NK-92 (cell line): ENCODE measurements around the gene CLTCL1.
"Not testable (repeated sequence)": the region's sequence is repeated elsewhere in the genome, so short reads cannot be mapped to it uniquely, and the experiment has no call there.

Source experiments
- DNase-seq: peaks from one replicate; lab custom pipeline; 2025; ENCODE audit not compliant: unreplicated experiment; lab: John Stamatoyannopoulos, UW

CLTCL1 gene

DNA sequence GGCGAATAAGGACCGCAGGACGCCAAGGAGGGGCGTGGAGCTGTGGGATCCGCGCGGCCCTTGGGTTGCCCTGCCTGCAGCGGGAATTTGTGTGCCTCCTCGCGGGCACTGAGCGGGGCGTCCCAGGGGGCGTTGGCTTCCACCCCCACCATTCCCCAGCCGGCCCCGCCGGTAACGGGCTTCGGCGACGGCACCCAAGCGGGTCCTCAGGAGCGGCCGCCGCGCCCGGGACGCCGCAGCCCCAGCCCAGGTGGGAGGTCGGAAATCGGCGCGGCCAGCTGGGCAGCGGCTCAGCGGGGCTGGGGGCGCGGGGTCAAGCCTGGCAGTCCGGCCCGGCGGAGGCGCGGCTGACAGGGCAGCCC, 320 bp downstream of the CLTCL1 start:
- DNase-seq: no peak

DNA sequence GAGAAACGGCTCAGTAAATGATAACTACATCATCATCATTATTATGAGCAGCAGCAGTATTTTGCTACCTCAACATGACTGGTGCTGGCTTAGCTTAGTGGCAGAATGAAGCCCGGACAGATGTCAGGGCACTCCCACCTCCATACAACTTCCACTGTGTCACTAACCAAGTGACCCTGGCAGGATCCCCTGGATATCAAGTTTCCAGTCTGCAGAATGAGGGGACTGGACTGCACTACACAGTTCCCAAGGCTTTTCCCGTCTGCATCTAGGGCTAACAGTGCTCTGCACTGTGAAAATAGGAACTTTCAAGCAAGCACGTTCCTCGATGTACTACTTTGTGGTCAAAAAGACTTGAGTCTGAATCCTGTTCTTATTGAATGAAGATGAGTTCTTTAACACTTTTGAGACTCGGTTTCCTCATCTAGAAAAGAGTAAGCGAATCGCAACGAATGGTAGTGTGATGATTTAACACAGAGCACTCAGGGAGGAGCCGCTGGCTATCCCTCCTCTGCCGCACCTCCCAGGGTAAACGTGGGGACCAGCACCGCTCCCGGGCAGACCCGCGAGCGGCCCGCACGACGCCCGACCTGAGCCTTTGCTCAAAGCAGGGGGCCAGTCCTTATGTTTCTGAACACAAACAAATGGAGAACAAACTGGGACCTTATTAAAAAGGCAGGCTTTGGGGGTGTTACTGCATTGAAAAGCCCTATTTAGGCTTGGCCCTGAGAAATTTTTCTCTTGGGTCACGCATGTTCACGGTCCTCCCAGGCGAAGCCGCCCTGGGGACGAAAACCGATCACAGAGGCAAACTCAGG, 910 bp downstream of the CLTCL1 start:
- DNase-seq: no peak

- DNase-seq: no peak
Observed at GRCh38 chr22:19289475-19290161, 1.9 kb downstream of the CLTCL1 start.

DNA sequence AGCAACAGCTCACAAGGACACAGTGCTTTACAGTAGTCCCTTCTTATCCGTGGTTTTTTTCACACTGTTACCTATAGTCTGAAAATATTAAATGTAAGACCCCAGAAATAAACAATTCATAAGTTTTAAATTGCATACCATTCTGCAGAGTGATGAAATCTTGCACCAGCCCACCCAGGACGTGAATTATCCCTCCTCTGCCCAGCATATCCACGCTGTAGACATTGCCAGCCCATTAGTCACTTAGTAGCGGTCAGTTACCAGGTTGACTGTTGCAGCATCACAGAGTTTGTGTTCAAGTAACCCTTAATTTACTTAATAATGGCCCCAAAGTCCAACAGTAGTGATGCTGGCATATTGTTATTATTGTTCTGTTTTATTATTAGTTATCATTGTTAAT, 3.6 kb downstream of the CLTCL1 start:
- DNase-seq: no peak

- DNase-seq: no peak
Observed at GRCh38 chr22:19287076-19287707, 4.3 kb downstream of the CLTCL1 start.

- DNase-seq: no peak
Observed at GRCh38 chr22:19285831-19286230, 5.7 kb downstream of the CLTCL1 start.

- not testable (repeated sequence) for DNase-seq
Observed at GRCh38 chr22:19279143-19279542, 12.4 kb downstream of the CLTCL1 start.

- DNase-seq: no peak
Observed at GRCh38 chr22:19277785-19278184, 13.7 kb downstream of the CLTCL1 start.

DNA sequence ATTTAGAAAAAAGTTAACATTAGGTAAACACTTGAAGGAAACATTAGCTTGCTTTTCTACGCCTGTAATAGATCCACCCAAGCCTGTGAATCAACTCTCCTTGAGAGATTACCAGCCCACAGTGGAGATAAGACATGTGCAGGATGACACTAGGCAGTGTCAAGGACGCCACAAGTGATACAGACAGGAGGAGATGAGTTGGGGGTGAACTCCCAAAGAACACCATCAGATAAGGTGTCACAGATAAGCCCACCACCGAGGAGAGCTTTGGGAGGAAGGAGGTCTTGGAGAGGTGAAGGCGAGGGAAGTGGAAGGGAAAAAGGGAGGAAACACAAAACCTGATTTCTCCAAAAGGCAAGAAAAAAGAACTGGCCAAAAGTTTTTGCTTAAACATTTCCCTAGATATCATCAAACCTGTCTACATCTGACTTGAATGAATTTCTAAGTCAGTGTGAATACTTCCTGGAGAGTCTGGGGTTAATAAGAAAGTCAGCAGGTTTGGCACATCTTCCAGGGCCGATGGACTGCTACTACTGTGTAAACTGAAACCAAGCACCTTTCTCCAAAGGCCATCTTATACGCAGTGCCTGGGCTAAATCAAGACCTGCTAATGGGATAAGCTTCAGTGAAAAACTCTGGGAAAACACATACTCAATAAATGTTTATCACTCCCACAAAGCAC, 15.5 kb downstream of the CLTCL1 start:
- no peak for DNase-seq

- DNase-seq: no peak
Observed at GRCh38 chr22:19275513-19275912, 16.0 kb downstream of the CLTCL1 start.

DNA sequence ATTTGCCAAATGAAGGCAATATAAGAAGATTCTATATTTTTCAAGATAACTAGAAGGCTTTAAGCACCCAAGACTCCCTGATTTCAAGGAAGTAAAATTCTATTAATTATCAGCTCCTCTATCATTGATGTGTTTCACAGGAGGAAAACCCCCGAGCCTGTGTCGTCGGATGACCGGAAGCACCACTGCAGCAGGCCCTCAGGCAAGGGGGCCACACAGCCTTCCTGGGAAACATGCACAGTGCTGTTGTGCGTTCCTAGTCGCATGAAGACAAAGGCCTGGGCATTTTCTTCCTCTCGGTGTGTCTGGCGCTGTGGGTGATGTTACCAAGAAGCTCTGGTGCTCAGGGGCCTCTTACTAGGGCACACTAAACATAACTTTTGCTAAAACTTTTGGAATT, 16.4 kb downstream of the CLTCL1 start:
- DNase-seq: no peak

- no peak for DNase-seq
Observed at GRCh38 chr22:19271856-19272535, 19.5 kb downstream of the CLTCL1 start.

- no peak for DNase-seq
Observed at GRCh38 chr22:19271273-19271855, 20.2 kb downstream of the CLTCL1 start.

GRCh38 chr22:19270873-19271272, 20.6 kb downstream of the CLTCL1 start:
- no peak for DNase-seq

DNA sequence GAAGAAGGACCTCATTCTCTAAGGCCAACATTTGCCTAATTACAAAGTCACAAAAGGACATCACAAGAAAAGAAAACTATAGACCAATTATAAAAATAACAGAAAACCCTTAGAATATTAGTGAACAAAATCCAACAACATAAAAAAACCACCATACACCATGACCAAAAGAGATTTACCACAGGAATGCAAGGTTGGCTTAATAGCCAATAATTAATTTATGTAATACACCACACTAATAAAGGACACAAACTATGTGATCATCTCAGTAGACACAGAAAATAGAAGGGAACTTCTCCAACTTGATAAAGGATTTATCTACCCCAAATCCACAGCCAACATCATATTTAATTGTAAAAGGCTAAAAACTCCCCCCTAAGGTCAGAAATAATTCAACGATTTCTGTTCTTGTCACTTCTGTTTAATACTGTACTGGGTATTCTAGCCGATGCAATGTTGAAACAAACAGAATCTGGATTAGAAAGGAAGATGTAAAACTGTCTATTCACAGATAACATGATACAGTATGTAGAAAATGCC, 24.9 kb downstream of the CLTCL1 start:
- no peak for DNase-seq

GRCh38 chr22:19265779-19266178, 25.7 kb downstream of the CLTCL1 start:
- DNase-seq: no peak

DNA sequence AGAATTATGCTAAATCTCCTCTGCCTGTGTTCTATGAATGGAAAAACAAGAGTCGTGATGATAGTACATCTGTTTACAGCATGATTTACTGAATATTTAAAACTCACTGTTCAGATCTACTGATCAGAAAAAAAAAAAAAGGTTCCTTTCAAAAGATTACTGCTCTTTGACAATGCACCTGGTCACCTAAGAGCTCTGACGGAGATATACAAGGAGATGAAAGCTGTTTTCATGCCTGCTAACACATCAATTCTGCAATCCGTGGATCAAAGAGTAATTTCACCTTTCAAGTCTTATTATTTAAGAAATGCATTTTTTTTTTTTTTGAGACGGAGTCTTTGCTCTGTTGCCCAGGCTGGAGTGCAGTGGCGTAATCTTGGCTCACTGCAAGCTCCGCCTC, 30.7 kb downstream of the CLTCL1 start:
- no peak for DNase-seq

GRCh38 chr22:19260194-19260593, 31.3 kb downstream of the CLTCL1 start:
- no peak for DNase-seq

DNA sequence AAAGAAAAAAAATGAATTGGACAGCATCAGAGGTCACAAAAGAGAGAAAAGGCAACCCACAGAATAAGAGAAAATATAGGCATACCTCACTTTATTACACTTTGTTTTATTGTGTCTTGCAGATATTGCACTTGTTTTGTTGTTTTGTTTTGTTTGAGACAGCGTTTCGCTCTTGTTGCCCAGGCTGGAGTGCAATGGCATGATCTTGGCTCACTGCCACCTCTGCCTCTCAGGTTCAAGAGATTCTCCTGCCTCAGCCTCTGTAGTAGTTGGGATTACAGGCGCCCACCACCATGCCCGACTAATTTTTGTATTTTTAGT, 32.6 kb downstream of the CLTCL1 start:
- DNase-seq: not testable (repeated sequence)

DNA sequence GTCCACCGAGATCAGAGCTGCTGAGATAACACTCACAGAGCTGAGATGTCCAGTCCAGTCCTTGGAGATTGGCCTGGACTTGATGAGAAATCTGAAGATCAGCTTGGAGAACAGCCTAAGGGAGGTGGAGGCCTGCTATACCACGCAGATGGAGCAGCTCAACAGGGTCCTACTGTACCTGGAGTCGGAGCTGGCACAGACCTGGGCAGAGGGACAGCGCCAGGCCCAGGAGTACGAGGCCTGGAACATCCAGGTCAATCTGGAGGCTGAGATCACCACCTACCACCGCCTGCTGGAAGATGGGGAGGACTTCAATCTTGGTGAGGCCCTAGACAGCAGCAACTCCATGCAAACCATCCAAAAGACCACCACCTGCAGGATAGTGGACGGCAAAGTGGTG, 33.1 kb downstream of the CLTCL1 start:
- no peak for DNase-seq

GRCh38 chr22:19256362-19256761, 35.2 kb downstream of the CLTCL1 start:
- not testable (repeated sequence) for DNase-seq
